ENCODE measurements around the gene EDN3. TPM values are rescaled to one million over a fixed set of nuclear protein-coding genes. Genes with fewer than 3 reads are reported as not detected.

EDN3 gene
- total RNA-seq, 1 experiment from 2014 or later, result not detected

DNA sequence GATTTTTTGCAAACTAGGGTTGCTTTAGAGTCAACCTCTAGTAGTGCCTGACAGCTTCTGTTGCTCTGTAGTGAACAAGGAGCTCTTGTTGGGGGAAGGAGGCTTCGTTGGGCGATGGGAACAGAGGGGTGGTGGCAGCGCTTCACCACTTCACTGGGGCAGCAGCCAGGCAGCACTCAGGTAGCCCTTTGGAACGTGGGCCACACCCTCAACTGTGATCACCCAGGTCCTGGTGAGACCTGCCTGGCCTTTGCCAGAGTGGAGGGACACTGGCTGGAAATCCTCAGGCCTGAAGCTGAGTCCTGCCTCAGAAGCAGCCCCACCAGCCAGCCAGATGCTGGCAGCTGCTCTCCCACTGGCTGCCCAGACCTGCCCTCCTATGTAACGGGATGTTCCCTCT, 10.4 kb upstream of the EDN3 start:
- CTCF ChIA-PET, result no interaction called here

DNA sequence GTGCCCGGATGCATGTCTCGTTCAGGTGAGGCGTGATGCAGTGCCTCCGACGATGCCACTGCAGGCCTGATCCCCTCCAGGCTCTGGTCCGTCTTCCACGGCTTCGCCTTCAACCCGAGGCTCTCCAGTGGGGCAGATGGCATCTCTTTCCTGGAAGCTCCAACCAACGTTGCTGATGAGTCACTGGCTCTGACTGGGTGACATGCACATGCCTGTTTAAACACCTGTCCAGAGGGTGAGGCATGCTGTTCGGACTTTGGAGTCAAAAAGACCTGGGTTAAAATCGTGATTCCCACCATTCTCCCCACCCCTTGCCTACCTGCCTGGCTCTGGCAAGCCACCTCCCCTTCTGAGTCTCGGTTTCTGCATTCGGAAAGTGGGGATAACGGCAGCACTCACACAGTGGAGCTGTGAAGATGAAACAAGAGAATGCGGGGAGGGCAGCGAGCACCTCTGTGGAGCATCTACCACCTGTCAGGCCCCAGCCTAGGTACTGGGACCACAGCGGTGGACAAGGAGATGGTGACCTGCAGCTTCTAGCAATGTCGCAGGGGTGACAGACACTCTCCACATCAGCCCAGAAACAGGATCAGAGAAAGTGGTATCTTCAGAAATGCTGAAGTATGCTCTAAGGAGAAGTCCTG, 8.5 kb upstream of the EDN3 start:
- DNase-seq (ENCODE audit: low read depth, low spot score) (no peak), ATAC-seq (no peak)
- BruUV-seq (replicated peaks), result no TSS peak
- POLR2A ChIA-PET, result no interaction called here
- Histone ChIP-seq H3K9ac (ENCODE audit: low read length) (no peak overlapping the region), H3K36me3 (ENCODE audit: control insufficient read depth in 1 of 2, insufficient read depth in 2 of 2, low read length in 2 of 2) (no peaks in the 10 kb centered on the region), H3K4me1 (ENCODE audit: control insufficient read depth in 1 of 2, insufficient read depth in 2 of 2, low read length in 2 of 2) (no peaks in the 10 kb centered on the region), H2AFZ (ENCODE audit: low read depth, low read length, poor library complexity, severe bottlenecking) (no peak overlapping the region), H3K4me2 (ENCODE audit: low read length) (no peak overlapping the region), H3K9me3 (ENCODE audit: control insufficient read depth in 1 of 2, insufficient read depth in 1 of 2, low read depth in 1 of 2, low read length in 2 of 2) (no peaks in the 10 kb centered on the region), H3K27me3 (ENCODE audit: insufficient read depth, low read length) (peaks cover 29% of the 10 kb centered on the region; the same call in 1 of the 2 replicates), H3K79me2 (ENCODE audit: insufficient read depth, low read length) (no peaks in the 10 kb centered on the region), H4K20me1 (ENCODE audit: insufficient read depth) (no peaks in the 10 kb centered on the region), H3K27ac (ENCODE audit: low read depth, low read length) (no peak overlapping the region), H3K9me2 (ENCODE audit: insufficient read depth) (no peaks in the 10 kb centered on the region), H3K4me3 (replicated peaks in 1 of 2; ENCODE audit: low read depth in 1 of 2, low read length in 2 of 2) (no peak overlapping the region)
- RAD21 ChIA-PET (ENCODE audit: low non-redundant PET in 1 of 2, low total read pairs in 2 of 2, uncharacterized antibody in 2 of 2, unreplicated experiment in 2 of 2), result no interaction called here
- intact Hi-C loops (cut with micrococcal nuclease), result no loop called here
- CTCF ChIA-PET, result no interaction called here
- TF ChIP-seq FOSL1 (IDR thresholded peaks at IDR 0.05; ENCODE audit: low read depth) (no peak), SIN3A (IDR thresholded peaks at IDR 0.05; ENCODE audit: low read depth) (no peak), POLR2A (IDR thresholded peaks at IDR 0.05; ENCODE audit: borderline replicate concordance, extremely low read depth, insufficient read depth, insufficient read length) (no peak), SP1 (IDR thresholded peaks at IDR 0.05; ENCODE audit: low read depth) (no peak), ZNF274 (IDR thresholded peaks at IDR 0.05; ENCODE audit: low read depth, low read length) (no peak), EZH2phosphoT487 (IDR thresholded peaks at IDR 0.05; ENCODE audit: borderline replicate concordance) (no peak), RAD21 (IDR thresholded peaks at IDR 0.05; ENCODE audit: low read depth) (no peak)
- TF ChIP-seq, protein P1, sequence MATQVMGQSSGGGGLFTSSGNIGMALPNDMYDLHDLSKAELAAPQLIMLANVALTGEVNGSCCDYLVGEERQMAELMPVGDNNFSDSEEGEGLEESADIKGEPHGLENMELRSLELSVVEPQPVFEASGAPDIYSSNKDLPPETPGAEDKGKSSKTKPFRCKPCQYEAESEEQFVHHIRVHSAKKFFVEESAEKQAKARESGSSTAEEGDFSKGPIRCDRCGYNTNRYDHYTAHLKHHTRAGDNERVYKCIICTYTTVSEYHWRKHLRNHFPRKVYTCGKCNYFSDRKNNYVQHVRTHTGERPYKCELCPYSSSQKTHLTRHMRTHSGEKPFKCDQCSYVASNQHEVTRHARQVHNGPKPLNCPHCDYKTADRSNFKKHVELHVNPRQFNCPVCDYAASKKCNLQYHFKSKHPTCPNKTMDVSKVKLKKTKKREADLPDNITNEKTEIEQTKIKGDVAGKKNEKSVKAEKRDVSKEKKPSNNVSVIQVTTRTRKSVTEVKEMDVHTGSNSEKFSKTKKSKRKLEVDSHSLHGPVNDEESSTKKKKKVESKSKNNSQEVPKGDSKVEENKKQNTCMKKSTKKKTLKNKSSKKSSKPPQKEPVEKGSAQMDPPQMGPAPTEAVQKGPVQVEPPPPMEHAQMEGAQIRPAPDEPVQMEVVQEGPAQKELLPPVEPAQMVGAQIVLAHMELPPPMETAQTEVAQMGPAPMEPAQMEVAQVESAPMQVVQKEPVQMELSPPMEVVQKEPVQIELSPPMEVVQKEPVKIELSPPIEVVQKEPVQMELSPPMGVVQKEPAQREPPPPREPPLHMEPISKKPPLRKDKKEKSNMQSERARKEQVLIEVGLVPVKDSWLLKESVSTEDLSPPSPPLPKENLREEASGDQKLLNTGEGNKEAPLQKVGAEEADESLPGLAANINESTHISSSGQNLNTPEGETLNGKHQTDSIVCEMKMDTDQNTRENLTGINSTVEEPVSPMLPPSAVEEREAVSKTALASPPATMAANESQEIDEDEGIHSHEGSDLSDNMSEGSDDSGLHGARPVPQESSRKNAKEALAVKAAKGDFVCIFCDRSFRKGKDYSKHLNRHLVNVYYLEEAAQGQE (IDR thresholded peaks at IDR 0.05; ENCODE audit: low read depth), result no peak
- TF ChIP-seq, protein P2, sequence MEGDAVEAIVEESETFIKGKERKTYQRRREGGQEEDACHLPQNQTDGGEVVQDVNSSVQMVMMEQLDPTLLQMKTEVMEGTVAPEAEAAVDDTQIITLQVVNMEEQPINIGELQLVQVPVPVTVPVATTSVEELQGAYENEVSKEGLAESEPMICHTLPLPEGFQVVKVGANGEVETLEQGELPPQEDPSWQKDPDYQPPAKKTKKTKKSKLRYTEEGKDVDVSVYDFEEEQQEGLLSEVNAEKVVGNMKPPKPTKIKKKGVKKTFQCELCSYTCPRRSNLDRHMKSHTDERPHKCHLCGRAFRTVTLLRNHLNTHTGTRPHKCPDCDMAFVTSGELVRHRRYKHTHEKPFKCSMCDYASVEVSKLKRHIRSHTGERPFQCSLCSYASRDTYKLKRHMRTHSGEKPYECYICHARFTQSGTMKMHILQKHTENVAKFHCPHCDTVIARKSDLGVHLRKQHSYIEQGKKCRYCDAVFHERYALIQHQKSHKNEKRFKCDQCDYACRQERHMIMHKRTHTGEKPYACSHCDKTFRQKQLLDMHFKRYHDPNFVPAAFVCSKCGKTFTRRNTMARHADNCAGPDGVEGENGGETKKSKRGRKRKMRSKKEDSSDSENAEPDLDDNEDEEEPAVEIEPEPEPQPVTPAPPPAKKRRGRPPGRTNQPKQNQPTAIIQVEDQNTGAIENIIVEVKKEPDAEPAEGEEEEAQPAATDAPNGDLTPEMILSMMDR (IDR thresholded peaks at IDR 0.05 in 2 of 3, conservative IDR thresholded peaks at IDR 0.05 in 1 of 3; ENCODE audit: borderline replicate concordance in 1 of 3, insufficient read depth in 1 of 3, low read depth in 2 of 3, low read length in 2 of 3), result no peak
- TF ChIP-seq, protein P3, sequence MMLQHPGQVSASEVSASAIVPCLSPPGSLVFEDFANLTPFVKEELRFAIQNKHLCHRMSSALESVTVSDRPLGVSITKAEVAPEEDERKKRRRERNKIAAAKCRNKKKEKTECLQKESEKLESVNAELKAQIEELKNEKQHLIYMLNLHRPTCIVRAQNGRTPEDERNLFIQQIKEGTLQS (IDR thresholded peaks at IDR 0.05), result no peak

More for the DNA sequence above, 10.4 kb upstream of the EDN3 start:
- Histone ChIP-seq H3K27me3 (ENCODE audit: insufficient read depth, low read length) (peaks cover 19% of the 10 kb centered on the region; the same call in 1 of the 2 replicates), H3K9me3 (ENCODE audit: control insufficient read depth in 1 of 2, insufficient read depth in 1 of 2, low read depth in 1 of 2, low read length in 2 of 2) (no peaks in the 10 kb centered on the region), H3K4me1 (ENCODE audit: control insufficient read depth in 1 of 2, insufficient read depth in 2 of 2, low read length in 2 of 2) (no peaks in the 10 kb centered on the region), H3K27ac (ENCODE audit: low read depth, low read length) (no peak overlapping the region), H4K20me1 (ENCODE audit: insufficient read depth) (no peaks in the 10 kb centered on the region), H3K4me3 (replicated peaks in 1 of 2; ENCODE audit: low read depth in 1 of 2, low read length in 2 of 2) (no peak overlapping the region), H3K4me2 (ENCODE audit: low read length) (no peak overlapping the region), H3K9ac (ENCODE audit: low read length) (no peak overlapping the region), H2AFZ (ENCODE audit: low read depth, low read length, poor library complexity, severe bottlenecking) (no peak overlapping the region), H3K36me3 (ENCODE audit: control insufficient read depth in 1 of 2, insufficient read depth in 2 of 2, low read length in 2 of 2) (no peaks in the 10 kb centered on the region), H3K79me2 (ENCODE audit: insufficient read depth, low read length) (no peaks in the 10 kb centered on the region), H3K9me2 (ENCODE audit: insufficient read depth) (no peaks in the 10 kb centered on the region)
- DNase-seq (ENCODE audit: low read depth, low spot score) (no peak), ATAC-seq (no peak)
- intact Hi-C loops (cut with micrococcal nuclease), result no loop called here
- ChIA-PET POLR2A (no interaction called here), RAD21 (ENCODE audit: low non-redundant PET in 1 of 2, low total read pairs in 2 of 2, uncharacterized antibody in 2 of 2, unreplicated experiment in 2 of 2) (no interaction called here)
- BruUV-seq (replicated peaks), result no TSS peak
- TF ChIP-seq CEBPB (IDR thresholded peaks at IDR 0.05; ENCODE audit: low read depth) (no peak), ZFX (IDR thresholded peaks at IDR 0.05) (no peak), POLR2AphosphoS5 (IDR thresholded peaks at IDR 0.05; ENCODE audit: low read depth, low read length) (no peak), SIN3A (IDR thresholded peaks at IDR 0.05; ENCODE audit: low read depth) (no peak), EZH2 (IDR thresholded peaks at IDR 0.05) (no peak), EZH2phosphoT487 (IDR thresholded peaks at IDR 0.05; ENCODE audit: borderline replicate concordance) (no peak), YY1 (IDR thresholded peaks at IDR 0.05; ENCODE audit: extremely low read depth, insufficient replicate concordance, low read depth, low read length) (no peak), RAD21 (IDR thresholded peaks at IDR 0.05; ENCODE audit: low read depth) (no peak), SRF (IDR thresholded peaks at IDR 0.05; ENCODE audit: low read depth) (no peak), FOSL1 (IDR thresholded peaks at IDR 0.05; ENCODE audit: low read depth) (no peak), ZNF274 (IDR thresholded peaks at IDR 0.05; ENCODE audit: low read depth, low read length) (no peak)
- TF ChIP-seq, protein P3 (IDR thresholded peaks at IDR 0.05), result no peak

Data from HCT116 (cell line).